Ovary (tissue), 9 donors: ENCODE data around the gene CACNA2D1. TPM values are rescaled to one million over a fixed set of nuclear protein-coding genes. Genes with fewer than 3 reads are reported as not detected.

Experiments
- DNase-seq, 5 donors: peaks; one replicate each; pipeline ENCODE4 v3.0.0-alpha.2; 2019 to 2020
- H3K27ac ChIP-seq, 2 donors: fragments of 200-600 bp; one replicate each; pipeline versions ENCODE4 v1.5.1 to v1.8.0; 2019 to 2022
- H3K27me3 ChIP-seq: fragments of 200-600 bp; one replicate; pipeline ENCODE4 v1.8.0; 2022
- H3K36me3 ChIP-seq: fragments of 200-600 bp; sonication (generic); one replicate; pipeline ENCODE4 v1.5.1; 2019
- H3K4me1 ChIP-seq: one replicate; pipeline ENCODE4 v1.8.1; 2013; ENCODE audit warnings: mild to moderate bottlenecking, moderate library complexity; ENCODE audit not compliant: insufficient read depth
- H3K4me3 ChIP-seq: fragments of 200-600 bp; sonication (generic); one replicate; pipeline ENCODE4 v1.5.1; 2017
- H3K9me3 ChIP-seq, 2 donors: fragments of 200-600 bp in 1 of 2; sonication (generic) in 1 of 2; one replicate each; pipeline versions ENCODE4 v1.5.1 to v1.8.1; 2013 to 2019; ENCODE audit warnings: mild to moderate bottlenecking in 1 of 2, moderate library complexity in 1 of 2
- EP300 ChIP-seq: sonication (generic); formaldehyde crosslinking; IDR thresholded peaks from one replicate; pipeline ENCODE4 v1.6.1; 2017; ENCODE audit warnings: antibody characterized with exemption
- POLR2A ChIP-seq: fragments of 450-650 bp; IDR thresholded peaks from one replicate; pipeline ENCODE4 v1.6.1; 2017; ENCODE audit warnings: antibody characterized with exemption, mild to moderate bottlenecking, moderate library complexity
- WGBS, 3 donors: extraction: QIAGEN DNeasy Blood & Tissue Kit in 1 of 3; methylation state at CpG; one replicate each; pipeline versions ENCODE4 v1.1.5 to v1.1.7; 2013 to 2017; 5-methylcytosine and 5-hydroxymethylcytosine counted together
- intact Hi-C, 4 donors: fragments of 100-400 bp; cut with DNase I; formaldehyde crosslinking; loops; one replicate each; pipeline versions ENCODE4 v1.11.0 to v1.15.1; 2022 to 2023
- polyA plus RNA-seq, 2 donors: library from polyadenylated mRNA; stranded (reverse); fragments of 200-250 nt in 1 of 2; fragments of 350-450 nt in 1 of 2; fragmentation: Illumina TruSeq in 1 of 2; extraction: RNeasy Lipid Tissue Mini Kit (QIAGEN cat#74804) in 1 of 2; gene quantifications; one replicate each; pipeline ENCODE4 v1.2.3, GENCODE V29; 2013 to 2014
- total RNA-seq, 7 donors: library from RNA; depleted of rRNA in 2 of 7; stranded (reverse); fragments of >200 nt in 2 of 7; fragmentation: NEBNext Ultra II Directional in 3 of 7; extraction: Animal tissue kit (Norgen Biotek cat#: 25700) in 3 of 7; gene quantifications; one replicate each; pipeline versions ENCODE4 v1.1.0 to v1.2.4, GENCODE V29; 2016 to 2023
- TF ChIP-seq, protein P1 (sequence below), 3 donors: fragments of 450-650 bp in 2 of 3; fragments of 200-600 bp in 1 of 3; IDR thresholded peaks; one replicate each; pipeline versions ENCODE4 v1.5.1 to v1.8.0; 2016 to 2022; ENCODE audit warnings: antibody characterized with exemption in 3 of 3, mild to moderate bottlenecking in 1 of 3
- donor health status: DM: no; HTN: no; CAD: no; lungs with moderate emphysema.
- donor health status: DM: no; HTN: no; CAD: no.
- donor health status: Bipolar disorder and iron deficiency.
- donor health status: DM: yes; HTN: yes; CAD: no.
- donor health status: DM: no; HTN: no; CAD: no.
- donor health status: DM: yes; HTN: yes; CAD: no.

CACNA2D1 gene
- total and polyA plus RNA-seq, 9 donors, result 6.6 to 34.2 (median 18.8) TPM

DNA sequence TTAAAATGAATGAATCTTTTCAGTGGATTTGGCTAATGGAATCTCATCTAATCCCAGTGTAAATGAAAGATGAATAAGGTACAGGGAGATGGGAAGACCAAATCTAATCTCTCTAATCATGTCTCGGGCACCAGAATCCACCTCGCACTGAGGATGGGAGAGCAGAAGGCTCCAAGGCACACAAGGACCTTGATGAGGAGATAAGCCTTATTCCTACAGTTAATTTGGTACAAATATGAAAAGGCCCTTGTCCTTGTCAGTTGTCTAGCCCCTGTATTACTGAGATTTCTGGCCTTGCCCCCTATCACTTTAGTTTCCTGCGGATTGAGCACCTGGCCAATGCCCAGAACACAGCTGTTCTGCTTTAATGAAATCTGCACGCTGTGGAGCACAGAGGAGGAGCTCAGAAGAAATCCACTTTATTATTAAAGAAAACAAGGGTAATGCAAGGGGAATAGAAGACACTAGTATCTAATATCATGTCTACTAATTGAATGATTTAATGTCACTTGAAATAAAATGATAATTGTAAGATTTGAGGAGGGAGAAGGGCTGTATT is 352.4 kb downstream of the CACNA2D1 start:
- H3K36me3 ChIP-seq, result no peaks in the 10 kb centered on the region
- no peak for DNase-seq
- intact Hi-C loops, result no loop called here
- H3K9me3 ChIP-seq, result no peaks in the 10 kb centered on the region
- no peaks in the 10 kb centered on the region for H3K4me1 ChIP-seq
- no peaks in the 10 kb centered on the region for H3K27me3 ChIP-seq
- WGBS, 3 donors, result 55 to 75% (median 61%) methylated on average over 4 of the region's 4 CpGs
- H3K27ac ChIP-seq, result no peak overlapping the region
- TF ChIP-seq POLR2A (no peak), EP300 (no peak)
- TF ChIP-seq, protein P1, sequence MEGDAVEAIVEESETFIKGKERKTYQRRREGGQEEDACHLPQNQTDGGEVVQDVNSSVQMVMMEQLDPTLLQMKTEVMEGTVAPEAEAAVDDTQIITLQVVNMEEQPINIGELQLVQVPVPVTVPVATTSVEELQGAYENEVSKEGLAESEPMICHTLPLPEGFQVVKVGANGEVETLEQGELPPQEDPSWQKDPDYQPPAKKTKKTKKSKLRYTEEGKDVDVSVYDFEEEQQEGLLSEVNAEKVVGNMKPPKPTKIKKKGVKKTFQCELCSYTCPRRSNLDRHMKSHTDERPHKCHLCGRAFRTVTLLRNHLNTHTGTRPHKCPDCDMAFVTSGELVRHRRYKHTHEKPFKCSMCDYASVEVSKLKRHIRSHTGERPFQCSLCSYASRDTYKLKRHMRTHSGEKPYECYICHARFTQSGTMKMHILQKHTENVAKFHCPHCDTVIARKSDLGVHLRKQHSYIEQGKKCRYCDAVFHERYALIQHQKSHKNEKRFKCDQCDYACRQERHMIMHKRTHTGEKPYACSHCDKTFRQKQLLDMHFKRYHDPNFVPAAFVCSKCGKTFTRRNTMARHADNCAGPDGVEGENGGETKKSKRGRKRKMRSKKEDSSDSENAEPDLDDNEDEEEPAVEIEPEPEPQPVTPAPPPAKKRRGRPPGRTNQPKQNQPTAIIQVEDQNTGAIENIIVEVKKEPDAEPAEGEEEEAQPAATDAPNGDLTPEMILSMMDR (IDR thresholded peaks at IDR 0.05), result no peak
- no peak overlapping the region for H3K4me3 ChIP-seq

GRCh38 chr7:82087099-82087498 is 356.5 kb downstream of the CACNA2D1 start:
- WGBS, 3 donors, result 92 to 96% (median 96%) methylated on average over 4 of the region's 4 CpGs
- no peaks in the 10 kb centered on the region for H3K36me3 ChIP-seq

GRCh38 chr7:82085116-82085515 is 358.5 kb downstream of the CACNA2D1 start:
- Histone ChIP-seq H3K27me3 (no peaks in the 10 kb centered on the region), H3K36me3 (no peaks in the 10 kb centered on the region), H3K4me3 (no peak overlapping the region), H3K27ac (no peak overlapping the region), H3K9me3 (no peaks in the 10 kb centered on the region), H3K4me1 (no peaks in the 10 kb centered on the region)
- TF ChIP-seq, protein P1 (IDR thresholded peaks at IDR 0.05), result no peak
- no peak for TF ChIP-seq POLR2A
- no peak for TF ChIP-seq EP300
- DNase-seq, result no peak
- intact Hi-C loops, result no loop called here
- 94 to 97% (median 94%) methylated on average over 4 of the region's 4 CpGs for WGBS, 3 donors

More at GRCh38 chr7:82087099-82087498, 356.5 kb downstream of the CACNA2D1 start:
- Histone ChIP-seq H3K27me3 (no peaks in the 10 kb centered on the region), H3K4me1 (no peaks in the 10 kb centered on the region), H3K4me3 (no peak overlapping the region), H3K9me3 (no peaks in the 10 kb centered on the region), H3K27ac (no peak overlapping the region)
- intact Hi-C loops, result no loop called here
- DNase-seq, result no peak
- no peak for TF ChIP-seq EP300
- TF ChIP-seq POLR2A, result no peak
- TF ChIP-seq, protein P1 (IDR thresholded peaks at IDR 0.05), result no peak

GRCh38 chr7:82081644-82082224 is 361.8 kb downstream of the CACNA2D1 start:
- Histone ChIP-seq H3K4me1 (no peaks in the 10 kb centered on the region), H3K9me3 (no peaks in the 10 kb centered on the region), H3K27me3 (no peaks in the 10 kb centered on the region), H3K4me3 (no peak overlapping the region), H3K36me3 (no peaks in the 10 kb centered on the region), H3K27ac (no peak overlapping the region)
- DNase-seq, result no peak
- no peak for TF ChIP-seq POLR2A
- TF ChIP-seq EP300, result no peak
- TF ChIP-seq, protein P1 (IDR thresholded peaks at IDR 0.05), result no peak
- WGBS, 3 donors, result 85 to 86% (median 85%) methylated on average over 12 of the region's 12 CpGs
- intact Hi-C loops, result no loop called here
